ENCODE results near the gene KAT2B.

The KAT2B gene

DNA sequence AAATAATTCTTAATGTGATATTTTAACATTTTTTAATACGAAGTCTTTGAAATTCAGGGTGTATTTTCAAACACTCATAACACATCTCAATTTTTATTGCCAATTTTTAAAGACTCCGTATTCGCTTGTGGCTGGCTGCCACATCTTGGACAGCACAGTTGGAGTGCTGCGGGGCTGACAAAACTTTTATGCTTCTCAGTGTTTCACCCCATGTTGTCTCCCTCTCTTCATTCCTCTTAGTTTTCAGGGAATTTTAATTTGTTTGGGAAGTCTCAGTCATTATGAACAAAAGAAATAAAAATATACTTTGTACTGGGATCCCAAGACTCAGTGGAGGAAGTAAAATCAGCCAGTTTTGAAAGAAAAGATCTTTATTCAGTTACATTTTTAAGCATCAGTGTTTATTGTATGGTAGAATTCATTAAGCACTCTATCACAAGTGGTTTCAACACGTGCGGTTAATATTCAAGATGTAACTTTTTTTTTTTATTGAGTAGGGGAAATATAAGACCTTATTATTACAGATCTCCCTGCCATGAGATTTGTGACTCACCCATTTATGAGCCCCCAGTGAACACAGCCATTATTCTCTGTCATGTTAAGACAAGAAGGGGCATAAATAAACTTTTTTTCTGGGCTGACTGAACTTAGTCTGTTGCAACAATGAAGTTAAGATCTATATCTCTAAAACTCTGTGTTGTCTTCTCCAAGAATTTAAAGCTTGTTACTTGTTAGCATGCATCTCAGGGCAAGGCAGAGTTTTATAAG, 26.8 kb downstream of the KAT2B start:
- DNase-seq: peak; percentile 46

GRCh38 chr3:20068512-20069177, 28.4 kb downstream of the KAT2B start:
- DNase-seq: no peak

GRCh38 chr3:20069178-20069532, 28.9 kb downstream of the KAT2B start:
- no peak for DNase-seq

DNA sequence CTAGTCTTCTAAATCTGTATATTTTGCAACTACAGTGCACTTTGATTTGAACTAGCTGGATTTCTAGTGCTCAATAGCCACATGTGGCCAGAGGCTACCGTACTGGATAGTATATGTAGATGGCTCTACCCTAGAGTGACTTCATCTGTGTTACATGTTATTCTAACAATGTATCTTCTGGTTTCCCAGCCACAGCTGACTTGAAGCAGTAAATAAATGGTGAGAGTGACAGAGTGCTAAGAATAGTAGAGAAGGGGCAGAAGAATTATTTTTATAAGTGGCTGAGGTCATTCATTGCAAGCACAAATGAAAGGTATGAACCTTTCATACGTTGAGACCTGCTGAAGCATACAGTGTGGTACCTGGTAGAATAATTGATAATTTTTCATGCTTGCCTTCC, 30.9 kb downstream of the KAT2B start:
- DNase-seq: no peak

DNA sequence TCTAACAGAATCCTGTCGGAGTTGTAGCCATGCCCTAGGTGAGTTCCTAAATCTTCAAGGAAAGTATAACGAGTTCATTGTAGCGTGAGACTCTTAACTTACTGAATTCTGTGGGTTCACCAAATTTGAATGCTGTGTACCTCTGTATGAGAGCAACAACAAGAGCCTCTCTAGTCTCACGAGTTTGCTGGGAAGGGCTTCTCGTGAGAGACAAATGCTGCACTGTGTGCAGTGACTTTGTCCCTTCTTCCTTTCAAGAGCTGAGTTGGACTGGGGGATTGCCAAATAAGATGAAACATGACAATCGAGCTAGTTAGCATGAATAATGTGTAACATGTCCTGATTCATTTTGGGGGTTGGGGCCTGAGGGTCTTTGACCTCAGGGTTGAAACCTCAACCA, 32.2 kb downstream of the KAT2B start:
- no peak for DNase-seq

- DNase-seq: no peak
Observed at GRCh38 chr3:20073068-20073467, 32.8 kb downstream of the KAT2B start.

- no peak for DNase-seq
Observed at GRCh38 chr3:20073683-20074082, 33.4 kb downstream of the KAT2B start.

- no peak for DNase-seq
Observed at GRCh38 chr3:20074226-20075063, 34.2 kb downstream of the KAT2B start.

DNA sequence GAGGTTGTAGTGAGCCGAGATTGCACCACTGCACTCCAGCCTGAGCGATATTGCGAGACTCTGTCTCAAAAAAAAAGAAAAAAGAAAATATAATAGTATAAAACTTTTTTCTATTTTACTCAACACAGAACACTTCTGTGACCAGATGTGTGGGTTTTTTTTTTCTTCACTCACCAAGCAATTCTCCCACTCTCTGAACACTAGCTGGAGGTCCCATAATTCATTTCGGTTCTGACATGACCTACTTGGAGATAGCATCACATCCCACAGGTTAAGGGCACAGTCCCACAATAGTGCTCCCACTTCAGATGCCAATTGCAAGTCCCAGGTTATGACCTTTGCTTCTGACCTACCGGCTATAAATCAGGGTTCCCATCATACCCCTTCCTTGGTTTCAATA, 35.0 kb downstream of the KAT2B start:
- no peak for DNase-seq

DNA sequence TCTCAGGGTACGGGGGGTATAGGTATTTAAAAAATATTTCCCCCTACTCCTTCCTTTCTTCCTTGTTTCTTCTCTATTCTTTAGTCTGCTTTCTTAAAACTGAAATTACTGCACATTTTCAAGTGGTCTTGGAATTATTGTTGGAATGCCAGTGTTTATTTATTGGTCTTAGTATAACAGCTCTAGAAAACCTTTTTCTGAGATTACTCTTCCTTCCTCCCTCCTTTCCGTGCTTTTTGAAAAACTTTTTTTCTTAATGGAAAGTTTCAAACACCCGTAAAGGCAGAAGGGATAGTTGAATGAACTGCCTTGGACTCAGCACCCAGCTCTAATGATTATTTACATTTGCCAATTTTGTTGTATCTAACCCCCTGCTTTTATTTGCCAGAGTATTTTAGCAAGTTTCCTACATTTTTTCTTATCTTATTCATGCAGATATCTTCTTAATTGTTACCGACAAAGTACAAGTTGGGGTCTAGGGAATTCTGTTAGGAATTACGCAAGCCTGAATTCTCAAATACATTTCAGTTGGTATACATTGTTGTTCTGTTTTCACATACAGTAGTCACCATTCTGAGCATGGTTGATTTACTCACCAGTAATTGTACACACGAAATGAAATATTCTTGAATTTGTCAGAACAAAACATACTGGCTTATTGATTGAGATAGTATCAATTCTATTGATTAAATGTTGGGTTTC, 36.2 kb downstream of the KAT2B start:
- no peak for DNase-seq

GRCh38 chr3:20077068-20077467, 36.8 kb downstream of the KAT2B start:
- no peak for DNase-seq

DNA sequence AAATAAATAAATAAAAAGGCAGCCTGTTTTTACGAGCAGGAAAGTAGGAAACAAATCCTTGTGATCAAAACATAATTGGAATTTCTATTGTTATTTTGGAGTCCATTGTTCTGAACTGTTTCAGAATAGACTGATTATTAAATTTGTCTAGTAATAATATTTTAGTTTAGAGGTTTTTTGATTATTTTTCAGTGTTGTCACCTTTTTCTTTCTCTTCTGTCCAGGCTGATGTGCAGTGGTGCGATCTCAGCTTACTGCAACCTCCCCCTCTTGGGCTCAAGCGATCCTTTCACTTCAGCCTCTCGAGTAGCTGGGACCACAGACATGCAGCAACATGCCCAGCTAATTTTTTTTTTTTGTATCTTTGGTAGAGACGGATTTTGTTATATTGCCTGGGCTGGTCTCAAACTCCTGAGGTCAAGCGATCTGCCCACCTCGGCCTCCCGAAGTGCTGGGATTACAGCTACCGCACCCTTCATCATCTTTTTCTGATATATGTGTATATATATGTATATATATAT, 38.0 kb downstream of the KAT2B start:
- no peak for DNase-seq

DNA sequence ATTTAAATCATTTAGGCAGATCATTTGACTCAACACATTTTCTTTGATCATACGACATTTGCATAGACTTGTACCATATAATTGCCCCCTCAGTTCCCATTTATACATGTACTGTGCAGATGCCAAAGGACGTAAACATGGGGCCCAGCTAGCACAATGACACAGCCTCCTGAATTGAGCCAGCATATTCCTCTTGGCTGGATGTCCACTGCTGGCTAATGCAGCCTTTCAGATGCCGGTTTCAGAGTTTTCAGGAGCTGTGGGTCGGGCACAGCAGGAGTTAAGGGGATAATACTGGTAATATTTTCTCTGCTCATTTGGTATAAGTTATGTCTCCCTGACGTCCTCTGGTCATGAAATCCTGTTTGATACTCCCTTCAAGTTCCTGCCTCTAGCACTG, 39.4 kb downstream of the KAT2B start:
- DNase-seq: no peak

DNA sequence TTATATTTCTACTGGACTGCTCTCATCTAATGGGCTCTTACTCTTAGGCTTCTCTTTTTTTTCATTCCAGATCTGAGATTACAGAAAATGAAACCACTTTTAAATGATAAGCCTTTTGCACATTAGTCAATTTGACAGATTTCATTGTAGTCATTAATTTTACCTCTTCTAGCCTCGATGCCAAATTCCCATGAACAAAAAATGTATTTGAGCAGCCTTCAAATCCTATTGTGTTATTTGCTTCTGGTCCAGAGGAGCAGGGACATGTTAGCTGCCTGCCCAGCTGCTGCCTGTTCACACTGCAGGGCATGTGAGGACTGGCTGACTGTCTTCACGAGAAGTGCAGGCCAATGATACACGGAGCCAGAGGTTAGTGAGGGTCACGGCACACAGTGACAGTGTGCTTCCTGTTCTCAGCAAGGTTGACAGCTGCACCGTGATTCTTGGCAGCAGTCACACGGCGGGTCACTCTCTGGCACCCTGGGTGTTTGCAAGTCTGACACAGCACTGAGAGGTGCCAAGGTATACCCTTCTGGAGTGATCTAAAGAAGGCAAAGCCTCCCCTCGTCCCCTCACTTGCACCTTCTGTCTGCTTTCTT, 40.8 kb downstream of the KAT2B start:
- peak; percentile 67 for DNase-seq

DNA sequence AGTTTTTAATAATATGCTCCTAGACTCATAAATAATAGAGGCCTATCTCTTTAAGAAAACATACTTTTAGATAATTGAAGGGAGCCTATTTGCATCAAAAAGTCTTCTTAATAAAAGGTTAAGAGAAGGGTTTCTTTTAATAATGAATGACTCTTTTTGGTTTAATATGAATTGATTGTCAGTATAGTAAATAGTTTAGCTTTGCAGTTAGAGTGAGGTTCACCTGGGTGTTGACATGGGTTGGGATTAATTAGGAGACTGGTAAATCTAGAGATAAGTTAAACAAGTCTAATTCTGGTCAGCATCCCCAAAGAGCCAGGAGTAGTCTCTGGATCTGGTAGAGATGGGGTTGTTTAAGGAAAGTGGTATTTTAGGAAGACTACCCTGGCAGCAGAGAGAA, 43.0 kb downstream of the KAT2B start:
- DNase-seq: no peak

DNA sequence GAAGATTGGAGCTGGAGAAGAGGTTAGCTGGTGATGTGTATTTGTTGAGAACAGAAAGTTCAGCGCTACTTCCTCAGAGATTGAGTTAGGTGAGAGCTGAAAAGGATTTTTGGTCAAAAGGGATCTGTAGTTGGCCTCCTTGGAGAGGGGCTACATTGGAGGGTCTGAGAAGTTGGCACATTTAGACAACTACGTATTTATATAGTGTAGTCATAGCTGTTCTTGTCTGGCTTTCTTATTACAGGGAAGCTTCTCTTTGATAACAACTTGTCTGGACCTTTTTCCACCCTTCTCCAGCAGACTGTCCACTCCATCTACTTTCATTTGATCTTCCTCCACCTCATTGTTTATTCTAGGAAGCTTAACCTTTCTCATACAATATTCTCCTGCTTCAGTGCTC, 43.7 kb downstream of the KAT2B start:
- no peak for DNase-seq

DNA sequence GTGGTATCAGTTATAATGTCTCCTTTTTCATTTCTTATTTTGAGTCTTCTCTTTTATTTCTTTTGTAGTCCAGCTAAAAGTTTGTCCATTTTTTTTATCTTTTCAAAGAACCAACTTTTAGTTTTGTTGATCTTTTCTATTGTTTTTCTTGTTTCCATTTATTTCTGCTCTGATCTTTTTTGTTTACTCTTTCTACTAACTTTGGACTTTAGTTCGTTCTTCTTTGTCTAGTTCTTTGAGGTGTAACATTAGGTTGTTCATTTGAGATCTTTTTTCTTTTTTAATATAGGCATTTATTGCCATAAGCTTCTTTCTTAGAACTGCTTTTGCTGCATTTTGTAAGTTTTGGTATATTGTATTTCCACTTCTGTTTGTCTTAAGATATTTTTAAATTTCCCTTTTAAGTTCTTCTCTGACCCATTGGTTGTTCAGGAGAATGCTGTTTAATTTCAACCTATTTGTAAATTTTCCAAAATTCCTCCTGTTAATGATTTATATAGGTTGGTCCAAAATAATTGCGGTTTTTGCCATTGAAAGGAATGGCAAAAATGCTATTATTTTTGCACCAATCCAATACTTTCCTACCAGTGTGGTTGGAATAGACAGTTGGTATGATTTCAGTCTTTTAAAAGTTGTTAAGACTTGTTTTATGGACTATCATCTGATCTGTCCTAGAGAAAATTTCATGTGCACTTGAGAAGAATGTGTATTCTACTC, 51.2 kb downstream of the KAT2B start:
- no peak for DNase-seq

DNA sequence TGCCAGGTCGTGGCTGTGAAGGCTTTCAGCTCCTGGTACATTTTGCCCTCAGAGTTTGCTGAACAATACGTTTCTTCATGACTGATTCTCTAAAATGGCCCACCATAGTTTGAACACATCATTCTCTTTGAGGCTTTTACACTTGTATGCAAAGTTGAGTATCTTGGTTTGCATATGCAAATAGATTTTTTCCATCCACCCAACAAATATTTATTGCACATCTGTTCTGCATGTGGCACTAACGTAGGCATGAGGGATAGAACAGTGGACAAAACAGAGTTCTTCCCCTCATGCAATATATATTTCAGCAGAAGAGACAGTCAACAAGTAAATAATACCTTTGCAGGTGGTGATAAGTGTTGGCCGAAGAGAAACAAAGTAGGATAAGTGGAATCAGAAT, 55.2 kb downstream of the KAT2B start:
- no peak for DNase-seq

GRCh38 chr3:20096135-20096685, 56.0 kb downstream of the KAT2B start:
- DNase-seq: no peak

- peak; percentile 56 for DNase-seq
Observed at GRCh38 chr3:20097015-20097414, 56.8 kb downstream of the KAT2B start.

- DNase-seq: no peak
Observed at GRCh38 chr3:20099060-20099459, 58.8 kb downstream of the KAT2B start.

DNA sequence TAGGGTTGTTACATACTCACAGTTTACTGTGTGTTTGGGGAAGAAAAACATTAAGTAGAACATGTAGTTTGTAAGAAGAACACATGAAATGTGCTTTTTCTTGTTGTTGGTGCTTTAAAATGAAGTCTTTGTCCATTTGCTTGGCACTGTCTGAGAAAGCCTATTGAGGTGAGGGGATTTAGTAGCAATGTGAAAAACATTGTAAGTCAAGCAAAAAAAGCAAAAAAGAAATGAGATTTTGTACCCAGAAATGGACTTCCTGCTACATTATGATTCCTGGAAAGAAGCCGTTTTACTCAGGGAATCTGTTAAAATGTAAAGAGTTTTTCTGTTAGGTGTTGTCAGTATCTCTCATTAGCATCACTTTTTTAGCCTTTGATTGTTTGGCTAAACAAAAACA, 59.9 kb downstream of the KAT2B start:
- DNase-seq: no peak

All from left hindlimb (tissue), 1 donor.